MM.1S (cell line): ENCODE measurements around the gene SCGB1D1.

Experiments
- CTCF ChIP-seq: fragments of 300-600 bp; sonication (generic); IDR thresholded peaks from 2 replicates; pipeline ENCODE4 v1.5.1; 2016; ENCODE audit warnings: antibody characterized with exemption, low read length, mixed read lengths
- EZH2 ChIP-seq: fragments of 300-600 bp; sonication (generic); optimal IDR thresholded peaks from 2 replicates; pipeline ENCODE3; 2017; ENCODE audit warnings: low read depth, mild to moderate bottlenecking, antibody characterized with exemption, low read length, mixed read lengths
- EZH2phosphoT487 ChIP-seq: fragments of 300-600 bp; sonication (generic); IDR thresholded peaks from 2 replicates; pipeline ENCODE4 v1.6.1; 2018; ENCODE audit warnings: antibody characterized with exemption, low read length

- TF ChIP-seq CTCF (no peak), EZH2 (no peak), EZH2phosphoT487 (no peak)
Observed at GRCh38 chr11:62151737-62152102, 38.3 kb upstream of the SCGB1D1 start.
